ENCODE data around the gene STAC3. TPM values are rescaled to one million over a fixed set of nuclear protein-coding genes. Genes with fewer than 3 reads are reported as not detected.

STAC3 gene
- total and polyA plus RNA-seq, 2 experiments from 2014 or later, result 0.48 to 3.0 TPM

GRCh38 chr12:57204454-57204853 lies 46.5 kb downstream of the STAC3 start (continued):
- TF ChIP-seq ETS1 (IDR thresholded peaks at IDR 0.05), result no peak
- no peak for TF ChIP-seq STAT1 (IDR thresholded peaks at IDR 0.05; ENCODE audit: unreplicated experiment)
- no peak for TF ChIP-seq JUNB (IDR thresholded peaks at IDR 0.05; ENCODE audit: unreplicated experiment)
- TF ChIP-seq REST (IDR thresholded peaks at IDR 0.05; ENCODE audit: unreplicated experiment), result no peak

DNA sequence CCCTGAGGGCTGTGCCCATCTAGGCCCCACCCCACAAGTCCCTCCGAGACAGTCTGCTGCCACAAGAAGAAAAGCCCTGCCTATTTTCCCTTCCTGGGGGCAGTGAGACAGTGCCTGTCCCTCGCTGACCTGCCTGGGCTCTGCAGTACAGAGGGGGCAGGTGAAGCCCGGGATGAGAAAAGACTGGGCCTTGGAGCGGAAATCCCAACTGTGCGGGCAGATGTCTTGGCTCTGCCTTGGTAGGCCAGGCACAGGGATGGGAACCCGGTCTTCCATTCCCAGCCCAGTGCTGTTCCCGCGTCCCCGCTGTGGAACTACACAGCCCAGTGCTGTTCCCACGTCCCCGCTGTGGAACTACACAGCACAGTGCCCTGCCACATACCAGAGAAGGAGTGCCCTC lies 47.2 kb downstream of the STAC3 start:
- H3K4me2 ChIP-seq, result no peak overlapping the region
- no peak overlapping the region for H2AFZ ChIP-seq
- H3K27ac ChIP-seq (ENCODE audit: low read depth), result no peak overlapping the region
- Mint-ChIP-seq H3K4me3 (no peak overlapping the region), H3K27ac (no peak overlapping the region), H3K27me3 (ENCODE audit: insufficient read depth, low read depth, poor library complexity) (peaks cover 21% of the 10 kb centered on the region), H3K4me1 (no peaks in the 10 kb centered on the region), H3K9me3 (no peaks in the 10 kb centered on the region; the same call in 2 of the 3 replicates), H3K36me3 (ENCODE audit: low read depth) (peaks cover 86% of the 10 kb centered on the region)
- H3K4me3 ChIP-seq, result no peak overlapping the region
- peaks cover 19% of the 10 kb centered on the region for H3K36me3 ChIP-seq (ENCODE audit: insufficient read depth)
- no peaks in the 10 kb centered on the region for H3K27me3 ChIP-seq (ENCODE audit: insufficient read depth)
- no peaks in the 10 kb centered on the region for H3K9me2 ChIP-seq (ENCODE audit: insufficient read depth)
- no peaks in the 10 kb centered on the region for H3F3A ChIP-seq (replicated peaks; ENCODE audit: low read depth)
- H3K79me2 ChIP-seq (replicated peaks; ENCODE audit: insufficient read depth), result no peaks in the 10 kb centered on the region
- ATAC-seq, result no peak
- DNase-seq (ENCODE audit: low spot score), result no peak
- H3K4me1 ChIP-seq (ENCODE audit: insufficient read depth), result no peaks in the 10 kb centered on the region
- no peaks in the 10 kb centered on the region; the same call in 1 of the 2 replicates for H4K20me1 ChIP-seq (replicated peaks; ENCODE audit: insufficient read depth)
- no peak for TF ChIP-seq STAT1 (IDR thresholded peaks at IDR 0.05; ENCODE audit: unreplicated experiment)
- TF ChIP-seq EZH2phosphoT487 (IDR thresholded peaks at IDR 0.05; ENCODE audit: unreplicated experiment), result no peak
- TF ChIP-seq ZNF331 (CRISPR knock-in tag; IDR thresholded peaks at IDR 0.05; ENCODE audit: low read depth), result no peak
- TF ChIP-seq JUNB (IDR thresholded peaks at IDR 0.05; ENCODE audit: unreplicated experiment), result no peak
- no peak for TF ChIP-seq NANOG (IDR thresholded peaks at IDR 0.05; ENCODE audit: borderline replicate concordance)
- no peak for TF ChIP-seq POLR2AphosphoS5 (IDR thresholded peaks at IDR 0.05; ENCODE audit: low read depth)
- TF ChIP-seq REST (IDR thresholded peaks at IDR 0.05; ENCODE audit: unreplicated experiment), result no peak
- no peak for TF ChIP-seq ZNF462 (CRISPR knock-in tag; IDR thresholded peaks at IDR 0.05)

Measured in GM23338 (cell line).